ENCODE measurements around the gene EMC9.

The EMC9 gene

DNA sequence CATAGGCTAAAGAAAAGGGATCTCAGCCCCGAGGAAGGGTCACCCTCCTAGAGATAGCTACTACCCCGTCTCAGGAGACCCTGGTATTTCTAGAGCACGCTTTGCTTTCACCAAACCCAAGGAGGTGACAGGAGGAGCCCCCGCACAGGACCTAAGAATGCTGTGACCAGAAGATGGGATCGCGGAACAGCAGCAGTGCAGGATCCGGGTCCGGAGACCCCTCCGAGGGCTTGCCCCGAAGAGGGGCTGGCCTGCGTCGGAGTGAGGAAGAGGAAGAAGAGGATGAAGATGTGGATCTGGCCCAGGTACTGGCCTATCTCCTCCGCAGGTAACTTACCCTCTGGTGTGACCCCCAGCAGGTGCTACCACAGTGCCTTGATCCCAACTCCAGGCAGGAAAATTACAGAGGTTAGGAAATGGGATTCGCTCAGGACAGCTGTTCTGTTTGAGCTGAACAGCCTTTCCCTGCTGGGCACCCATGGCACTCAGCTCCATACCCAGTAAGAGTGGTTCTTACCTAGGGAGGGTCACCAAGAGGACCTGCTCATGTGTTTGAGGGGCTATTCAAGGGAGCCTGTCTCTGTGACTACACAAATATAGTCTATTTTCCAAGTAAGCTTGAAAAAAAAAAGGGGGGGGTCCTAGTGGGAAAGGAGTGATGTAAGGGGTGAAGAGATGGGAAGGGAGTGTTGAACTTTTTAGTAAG lies 25.8 kb downstream of the EMC9 start:
- H3K4me3 ChIP-seq (ENCODE audit: low read depth, low read length) = peak overlapping the region; percentile 99
- peaks cover 22% of the 10 kb centered on the region for H3K79me2 ChIP-seq
- H3K4me1 ChIP-seq = peaks cover 13% of the 10 kb centered on the region
- H3K9me3 ChIP-seq (ENCODE audit: control insufficient read depth, low read length) = no peaks in the 10 kb centered on the region
- peak overlapping the region; percentile 84 for H3K4me2 ChIP-seq (ENCODE audit: low read length)
- H2AFZ ChIP-seq = peak overlapping the region; percentile 72
- no peaks in the 10 kb centered on the region for H3K36me3 ChIP-seq (ENCODE audit: control insufficient read depth, insufficient read depth, low read length)
- H3K9ac ChIP-seq = peak overlapping the region; percentile 42
- H3K27ac ChIP-seq = peak overlapping the region; percentile 100
- H3K27me3 ChIP-seq (ENCODE audit: control insufficient read depth, insufficient read depth, low read length) = no peaks in the 10 kb centered on the region
- TF ChIP-seq, protein P1, sequence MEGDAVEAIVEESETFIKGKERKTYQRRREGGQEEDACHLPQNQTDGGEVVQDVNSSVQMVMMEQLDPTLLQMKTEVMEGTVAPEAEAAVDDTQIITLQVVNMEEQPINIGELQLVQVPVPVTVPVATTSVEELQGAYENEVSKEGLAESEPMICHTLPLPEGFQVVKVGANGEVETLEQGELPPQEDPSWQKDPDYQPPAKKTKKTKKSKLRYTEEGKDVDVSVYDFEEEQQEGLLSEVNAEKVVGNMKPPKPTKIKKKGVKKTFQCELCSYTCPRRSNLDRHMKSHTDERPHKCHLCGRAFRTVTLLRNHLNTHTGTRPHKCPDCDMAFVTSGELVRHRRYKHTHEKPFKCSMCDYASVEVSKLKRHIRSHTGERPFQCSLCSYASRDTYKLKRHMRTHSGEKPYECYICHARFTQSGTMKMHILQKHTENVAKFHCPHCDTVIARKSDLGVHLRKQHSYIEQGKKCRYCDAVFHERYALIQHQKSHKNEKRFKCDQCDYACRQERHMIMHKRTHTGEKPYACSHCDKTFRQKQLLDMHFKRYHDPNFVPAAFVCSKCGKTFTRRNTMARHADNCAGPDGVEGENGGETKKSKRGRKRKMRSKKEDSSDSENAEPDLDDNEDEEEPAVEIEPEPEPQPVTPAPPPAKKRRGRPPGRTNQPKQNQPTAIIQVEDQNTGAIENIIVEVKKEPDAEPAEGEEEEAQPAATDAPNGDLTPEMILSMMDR (IDR thresholded peaks at IDR 0.05) = no peak

DNA sequence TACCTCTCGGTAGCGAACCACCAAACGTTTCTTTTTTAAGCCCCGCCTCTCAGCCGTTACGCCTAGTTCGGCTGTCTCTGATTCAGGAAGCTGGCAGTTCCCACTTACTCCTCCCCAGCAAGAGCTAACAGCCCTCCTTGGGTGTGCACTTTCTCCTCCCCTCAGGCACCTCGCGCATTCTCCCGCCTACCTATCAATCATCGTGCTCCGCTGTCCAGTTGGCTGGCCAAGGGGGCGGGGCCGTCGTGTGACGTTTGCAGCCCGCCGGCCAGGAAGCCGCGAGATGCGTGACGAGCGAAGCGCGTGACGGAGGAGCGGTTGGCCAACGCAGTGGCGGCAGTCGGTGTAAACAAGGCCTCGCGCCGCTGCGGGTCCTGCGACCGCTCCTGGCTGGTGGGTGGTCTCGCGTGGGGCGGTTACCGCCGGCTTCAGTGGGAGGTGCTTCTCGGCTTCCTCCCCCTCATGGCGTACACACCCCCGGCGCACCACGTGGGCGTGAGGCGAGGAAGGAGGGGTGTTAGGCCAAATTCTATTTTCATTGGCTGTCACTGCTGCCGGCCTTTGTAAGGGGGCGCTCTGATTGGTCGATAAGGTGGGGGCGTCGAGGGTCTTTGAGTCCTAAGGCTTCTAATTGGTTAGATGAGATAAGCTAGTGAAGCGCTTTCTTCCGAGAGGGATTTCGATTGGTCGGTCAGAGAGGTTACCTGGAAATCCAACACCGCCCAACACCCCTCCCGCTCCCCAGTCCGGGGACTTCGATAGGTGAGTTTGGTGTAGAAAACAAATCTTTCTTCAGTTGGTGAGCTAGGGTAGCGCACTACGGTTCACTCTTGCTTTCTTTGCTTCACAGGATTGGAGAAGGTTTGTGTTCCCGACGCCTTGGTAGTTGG lies 26.6 kb downstream of the EMC9 start, which contains the start of the genes DCAF11 and NRL:
Gene DCAF11 (plus strand): TSS at position 246 of the 890 bp plus-strand sequence. CDS start 818 bp downstream, outside the sequence.
Gene NRL (minus strand): TSS at position 418 of the 890 bp plus-strand sequence. CDS start 32,101 bp downstream, outside the sequence.
- H2AFZ ChIP-seq = peak within 1 kb of the TSS; percentile 86
- H3K4me2 ChIP-seq (ENCODE audit: low read length) = peak within 1 kb of the TSS; percentile 84
- no peaks in the 10 kb centered on the region for H3K36me3 ChIP-seq (ENCODE audit: control insufficient read depth, insufficient read depth, low read length)
- no peaks in the 10 kb centered on the region for H3K27me3 ChIP-seq (ENCODE audit: control insufficient read depth, insufficient read depth, low read length)
- H3K4me3 ChIP-seq (ENCODE audit: low read depth, low read length) = peak within 1 kb of the TSS; percentile 99
- peaks cover 22% of the 10 kb centered on the region for H3K79me2 ChIP-seq
- peak within 1 kb of the TSS; percentile 100 for H3K27ac ChIP-seq
- H3K9me3 ChIP-seq (ENCODE audit: control insufficient read depth, low read length) = no peaks in the 10 kb centered on the region
- H3K4me1 ChIP-seq = peaks cover 13% of the 10 kb centered on the region
- peak within 1 kb of the TSS; percentile 61 for H3K9ac ChIP-seq
- TF ChIP-seq, protein P1 (IDR thresholded peaks at IDR 0.05) = no peak

DNA sequence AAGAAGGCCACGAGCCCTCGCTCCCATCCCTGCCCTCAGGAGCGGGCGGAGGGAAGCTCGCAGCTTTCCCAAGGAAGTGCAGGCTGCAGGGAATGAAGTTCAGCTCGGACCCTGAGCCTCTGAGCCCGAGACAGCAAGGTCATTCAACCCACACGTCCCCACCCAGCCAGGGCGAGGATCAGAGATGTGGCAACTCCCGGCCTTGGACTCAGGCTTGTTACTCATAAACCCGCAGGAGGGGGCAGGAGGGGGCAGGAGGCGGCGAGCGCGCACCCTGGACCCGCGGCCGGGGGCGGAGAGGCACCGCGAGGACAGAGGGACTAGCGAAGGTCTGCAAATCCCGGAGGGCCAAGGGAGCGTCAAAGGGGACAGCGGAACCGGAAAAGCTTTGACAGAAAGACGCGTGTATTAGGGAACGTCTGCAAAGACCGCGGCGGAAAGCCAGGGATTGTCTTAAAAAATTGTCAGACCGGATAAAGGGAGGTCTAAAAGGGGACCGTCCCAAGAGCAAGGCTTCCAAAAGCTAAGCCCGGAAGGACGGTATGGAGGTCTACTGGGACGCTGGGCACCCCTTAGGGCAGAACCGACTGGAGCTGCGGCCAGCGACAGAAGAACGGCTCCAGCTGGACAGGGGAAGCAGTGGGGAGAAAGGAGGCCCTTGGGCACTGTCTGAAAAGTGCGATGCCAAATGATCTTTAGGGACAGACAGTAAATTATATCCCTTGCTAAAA lies 27.4 kb downstream of the EMC9 start:
- Histone ChIP-seq H3K4me3 (ENCODE audit: low read depth, low read length) (peak overlapping the region; percentile 99), H3K9ac (peak overlapping the region; percentile 61), H3K36me3 (ENCODE audit: control insufficient read depth, insufficient read depth, low read length) (no peaks in the 10 kb centered on the region), H3K4me2 (ENCODE audit: low read length) (peak overlapping the region; percentile 84), H2AFZ (peak overlapping the region; percentile 86), H3K27me3 (ENCODE audit: control insufficient read depth, insufficient read depth, low read length) (no peaks in the 10 kb centered on the region), H3K4me1 (peaks cover 14% of the 10 kb centered on the region), H3K27ac (peak overlapping the region; percentile 100), H3K9me3 (ENCODE audit: control insufficient read depth, low read length) (no peaks in the 10 kb centered on the region), H3K79me2 (peaks cover 22% of the 10 kb centered on the region)
- TF ChIP-seq, protein P1 (IDR thresholded peaks at IDR 0.05) = no peak

- peak overlapping the region; percentile 84 for H3K4me2 ChIP-seq (ENCODE audit: low read length)
- H3K4me3 ChIP-seq (ENCODE audit: low read depth, low read length) = peak overlapping the region; percentile 99
- peak overlapping the region; percentile 86 for H2AFZ ChIP-seq
- no peaks in the 10 kb centered on the region for H3K27me3 ChIP-seq (ENCODE audit: control insufficient read depth, insufficient read depth, low read length)
- H3K9me3 ChIP-seq (ENCODE audit: control insufficient read depth, low read length) = no peaks in the 10 kb centered on the region
- H3K79me2 ChIP-seq = peaks cover 26% of the 10 kb centered on the region
- H3K9ac ChIP-seq = peak overlapping the region; percentile 61
- H3K4me1 ChIP-seq = peaks cover 19% of the 10 kb centered on the region
- H3K36me3 ChIP-seq (ENCODE audit: control insufficient read depth, insufficient read depth, low read length) = no peaks in the 10 kb centered on the region
- TF ChIP-seq, protein P1 (IDR thresholded peaks at IDR 0.05) = no peak
- H3K27ac ChIP-seq = peak overlapping the region; percentile 100
Measured at GRCh38 chr14:24113379-24113800, 28.0 kb downstream of the EMC9 start.
